Epithelial cell of proximal tubule (primary cell): ENCODE measurements around the gene SLC36A3. TPM values are rescaled to one million over a fixed set of nuclear protein-coding genes. Genes with fewer than 3 reads are reported as not detected.
A peak's percentile ranks its signal among the peaks of the same experiment; 100 is the strongest.

Experiments
- DNase-seq: peaks from one replicate; pipeline ENCODE4 v3.0.0-alpha.2; 2011; ENCODE audit warnings: low read depth
- H3K4me3 ChIP-seq: 2 replicates; pipeline ENCODE4 v1.5.1; 2011; ENCODE audit warnings: low read depth, mild to moderate bottlenecking, low read length
- total RNA-seq: library from RNA; depleted of rRNA; stranded (reverse); fragments of >200 nt; gene quantifications from 2 replicates; pipeline ENCODE4 v1.2.3, GENCODE V29; 2015
- TF ChIP-seq, protein P1 (sequence below): conservative IDR thresholded peaks from 2 replicates; pipeline ENCODE4 v1.5.1; 2012; ENCODE audit warnings: low read depth, mild to moderate bottlenecking, low read length

Gene SLC36A3
- total RNA-seq, 1 donor from 2014 or later: not detected

GRCh38 chr5:151320481-151320880 is 16.9 kb upstream of the SLC36A3 start:
- DNase-seq: no peak
- no peak overlapping the region for H3K4me3 ChIP-seq
- TF ChIP-seq, protein P1, sequence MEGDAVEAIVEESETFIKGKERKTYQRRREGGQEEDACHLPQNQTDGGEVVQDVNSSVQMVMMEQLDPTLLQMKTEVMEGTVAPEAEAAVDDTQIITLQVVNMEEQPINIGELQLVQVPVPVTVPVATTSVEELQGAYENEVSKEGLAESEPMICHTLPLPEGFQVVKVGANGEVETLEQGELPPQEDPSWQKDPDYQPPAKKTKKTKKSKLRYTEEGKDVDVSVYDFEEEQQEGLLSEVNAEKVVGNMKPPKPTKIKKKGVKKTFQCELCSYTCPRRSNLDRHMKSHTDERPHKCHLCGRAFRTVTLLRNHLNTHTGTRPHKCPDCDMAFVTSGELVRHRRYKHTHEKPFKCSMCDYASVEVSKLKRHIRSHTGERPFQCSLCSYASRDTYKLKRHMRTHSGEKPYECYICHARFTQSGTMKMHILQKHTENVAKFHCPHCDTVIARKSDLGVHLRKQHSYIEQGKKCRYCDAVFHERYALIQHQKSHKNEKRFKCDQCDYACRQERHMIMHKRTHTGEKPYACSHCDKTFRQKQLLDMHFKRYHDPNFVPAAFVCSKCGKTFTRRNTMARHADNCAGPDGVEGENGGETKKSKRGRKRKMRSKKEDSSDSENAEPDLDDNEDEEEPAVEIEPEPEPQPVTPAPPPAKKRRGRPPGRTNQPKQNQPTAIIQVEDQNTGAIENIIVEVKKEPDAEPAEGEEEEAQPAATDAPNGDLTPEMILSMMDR: no peak

DNA sequence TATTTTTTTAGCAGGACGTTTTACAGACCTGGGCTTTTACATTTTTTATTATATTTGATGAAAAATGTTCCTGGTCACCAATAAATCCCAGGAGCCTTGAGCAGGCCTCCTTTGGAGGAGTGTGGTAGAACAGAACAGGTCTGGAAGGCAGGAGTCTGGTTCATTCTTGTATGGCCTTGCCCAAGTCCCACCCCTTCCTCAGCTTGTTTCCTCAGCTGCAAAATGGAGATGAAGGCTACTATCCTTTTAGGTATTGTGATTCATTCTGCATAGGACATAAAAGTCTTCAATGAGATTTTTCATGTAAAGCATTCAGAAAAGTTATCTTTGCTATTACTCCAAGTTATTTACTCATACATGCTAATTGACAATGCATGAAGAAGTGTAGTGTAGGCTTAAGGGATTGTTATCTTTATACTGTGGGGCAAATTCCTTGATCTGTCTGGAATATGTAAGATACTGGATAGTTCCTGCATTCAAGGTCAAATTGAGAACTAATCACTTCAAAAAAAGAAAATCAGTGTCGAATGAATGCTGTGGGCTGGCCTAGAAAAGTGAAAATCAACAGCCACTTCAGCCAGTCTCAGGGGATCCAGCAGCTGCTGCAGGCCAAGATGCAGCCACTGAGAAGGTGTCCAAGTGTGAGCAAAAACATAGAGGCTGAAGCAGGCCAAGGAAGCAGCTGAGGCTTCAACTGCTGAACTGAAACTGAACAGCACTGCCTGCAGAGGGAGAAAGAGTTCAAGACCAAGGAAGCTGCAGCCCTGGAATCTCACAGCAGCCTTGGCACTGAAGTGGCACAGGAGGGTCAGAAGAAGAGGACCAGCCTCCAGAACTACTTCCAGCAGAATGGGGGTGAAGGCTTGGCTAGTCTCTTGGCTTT is 15.5 kb upstream of the SLC36A3 start:
- TF ChIP-seq, protein P1: peak; percentile 59
- DNase-seq: no peak
- no peak overlapping the region for H3K4me3 ChIP-seq

DNA sequence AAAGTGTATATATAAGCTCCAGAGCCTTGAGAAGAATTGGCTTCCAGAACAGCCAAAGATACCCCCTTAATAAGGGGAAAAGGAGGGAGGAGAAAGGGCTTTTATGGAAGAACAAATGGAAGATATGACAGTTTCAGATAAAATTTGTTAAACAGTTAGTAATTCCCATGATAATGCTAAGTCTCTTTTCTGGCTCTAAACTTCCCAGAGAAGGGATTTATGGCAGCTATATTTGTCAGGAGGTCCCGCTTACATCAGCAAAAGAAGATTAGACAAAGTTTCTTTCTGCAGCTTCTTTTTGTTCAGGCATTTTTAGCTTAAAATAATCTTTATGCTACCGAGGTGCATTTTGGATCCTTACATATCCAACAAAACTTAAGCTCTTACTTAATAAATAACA is 14.3 kb upstream of the SLC36A3 start:
- DNase-seq: no peak
- TF ChIP-seq, protein P1: no peak

DNA sequence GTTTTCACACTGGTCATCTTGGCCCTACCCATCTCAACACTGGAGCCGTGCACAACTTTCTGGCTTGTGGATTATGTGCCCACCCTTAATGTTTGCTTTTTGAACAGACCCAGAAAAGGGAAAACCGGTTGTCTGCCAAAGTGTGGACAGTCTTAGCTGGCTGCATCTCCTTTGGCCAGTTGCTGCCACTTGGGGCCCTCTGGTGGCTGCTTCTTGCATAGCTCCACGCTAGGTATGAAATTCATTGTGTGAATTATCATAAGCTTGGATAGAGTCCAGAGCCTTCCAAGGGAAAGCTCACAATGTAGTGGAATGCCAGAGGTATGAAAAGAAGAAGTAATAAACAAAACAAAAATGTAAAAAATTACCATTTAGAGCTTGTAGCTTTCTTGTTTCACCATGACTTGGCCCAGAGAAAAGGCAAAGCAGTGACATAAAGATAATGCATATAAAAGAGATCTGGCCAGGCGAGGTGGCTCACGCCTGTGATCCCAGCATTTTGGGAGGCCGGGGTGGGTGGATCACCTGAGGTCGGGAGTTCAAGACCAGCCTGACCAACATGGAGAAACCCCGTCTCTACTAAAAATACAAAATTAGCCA is 12.5 kb upstream of the SLC36A3 start:
- H3K4me3 ChIP-seq: no peak overlapping the region
- no peak for DNase-seq
- TF ChIP-seq, protein P1: peak; percentile 96

More for the DNA sequence above, 14.3 kb upstream of the SLC36A3 start:
- no peak overlapping the region for H3K4me3 ChIP-seq

- DNase-seq: no peak
- H3K4me3 ChIP-seq: no peak overlapping the region
- TF ChIP-seq, protein P1: no peak
Measured at GRCh38 chr5:151313357-151313756, 9.8 kb upstream of the SLC36A3 start.

DNA sequence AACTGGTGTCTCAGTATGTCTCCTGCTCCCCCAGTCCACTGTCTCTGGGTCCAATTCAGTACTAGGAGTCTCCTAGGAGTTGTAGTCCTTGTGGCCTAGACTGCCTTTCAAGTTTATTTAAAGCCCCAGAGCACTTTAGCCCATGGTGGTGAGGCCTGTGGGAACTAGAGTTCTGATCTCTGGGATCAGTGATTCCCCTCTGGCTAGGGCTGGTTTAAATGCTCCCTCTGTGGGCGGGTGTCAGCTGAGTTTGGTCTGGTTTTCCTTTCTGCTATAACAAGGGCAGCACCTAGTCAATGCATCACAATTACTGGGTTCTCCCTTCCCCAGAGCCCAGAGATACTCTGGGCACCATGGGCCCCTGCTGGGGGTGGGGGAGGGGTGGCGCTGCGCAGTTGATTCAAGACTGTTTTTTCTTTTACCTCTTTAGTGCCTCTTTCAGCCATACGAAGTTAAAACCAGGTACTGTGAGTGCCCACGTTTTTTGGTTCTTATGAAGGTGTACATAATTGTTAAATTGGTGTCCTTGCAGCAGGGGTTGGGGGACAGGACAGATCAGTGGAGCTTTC is 9.3 kb upstream of the SLC36A3 start:
- DNase-seq: no peak
- no peak overlapping the region for H3K4me3 ChIP-seq
- TF ChIP-seq, protein P1: no peak
